Ascending aorta (tissue), 2 donors: ENCODE measurements around the gene RNU5B-1. TPM values are rescaled to one million over a fixed set of nuclear protein-coding genes. Genes with fewer than 3 reads are reported as not detected.

Experiments
- DNase-seq, 2 donors: peaks; one replicate each; pipeline ENCODE4 v3.0.0-alpha.2; 2019; ENCODE audit warnings: low spot score in 2 of 2
- H3K27ac ChIP-seq, 2 donors: fragments of 200-600 bp; sonication (generic); one replicate each; pipeline ENCODE4 v1.5.1; 2016 to 2017; ENCODE audit warnings: mild to moderate bottlenecking in 1 of 2
- H3K27me3 ChIP-seq: fragments of 200-600 bp; sonication (generic); one replicate; pipeline ENCODE4 v1.5.1; 2017
- H3K36me3 ChIP-seq, 2 donors: fragments of 200-600 bp; sonication (generic); one replicate each; pipeline ENCODE4 v1.5.1; 2016
- H3K4me1 ChIP-seq, 2 donors: fragments of 200-600 bp; sonication (generic); one replicate each; pipeline ENCODE4 v1.5.1; 2016 to 2017; ENCODE audit warnings: mild to moderate bottlenecking in 1 of 2
- H3K4me3 ChIP-seq, 2 donors: fragments of 200-600 bp; sonication (generic); one replicate each; pipeline ENCODE4 v1.5.1; 2016 to 2017; ENCODE audit warnings: mild to moderate bottlenecking in 1 of 2
- H3K9me3 ChIP-seq, 2 donors: fragments of 200-600 bp; sonication (generic); one replicate each; pipeline ENCODE4 v1.5.1; 2016
- CTCF ChIP-seq, 3 experiments: fragments of 200-600 bp in 2 of 3; fragments of 450-650 bp in 1 of 3; sonication (generic) in 2 of 3; IDR thresholded peaks; one replicate each; pipeline ENCODE4 v1.5.1; 2016 to 2019; ENCODE audit warnings: antibody characterized with exemption in 3 of 3, mild to moderate bottlenecking in 1 of 3, moderate library complexity in 1 of 3
- intact Hi-C: fragments of 100-400 bp; cut with DNase I; formaldehyde crosslinking; loops from one replicate; pipeline ENCODE4 v1.15.1; 2023
- total RNA-seq: library from RNA; depleted of rRNA; stranded (reverse); fragments of >200 nt; gene quantifications from one replicate; pipeline ENCODE4 v1.1.0, GENCODE V29; 2016

RNU5B-1 gene
- total RNA-seq, 1 donor from 2014 or later = not detected

- Histone ChIP-seq H3K27ac (peak overlapping the region; percentile 81 to 85), H3K4me1 (peaks cover 0 to 9% of the 10 kb centered on the region in 2 donors), H3K27me3 (no peaks in the 10 kb centered on the region), H3K4me3 (peak overlapping the region; percentile 58 to 73), H3K9me3 (no peaks in the 10 kb centered on the region), H3K36me3 (no peaks in the 10 kb centered on the region)
- DNase-seq = peak in 1 of 2 donors; percentile 70
- TF ChIP-seq CTCF (IDR thresholded peaks at IDR 0.05) = no peak
- intact Hi-C loops = loop anchor here (1.0 to 5.0 kb wide), 3 partner anchors 9 to 1418 kb away; partner anchors contain the start of gene CLPX
Observed at GRCh38 chr15:65303687-65304380, 643 bp upstream of the RNU5B-1 start.

DNA sequence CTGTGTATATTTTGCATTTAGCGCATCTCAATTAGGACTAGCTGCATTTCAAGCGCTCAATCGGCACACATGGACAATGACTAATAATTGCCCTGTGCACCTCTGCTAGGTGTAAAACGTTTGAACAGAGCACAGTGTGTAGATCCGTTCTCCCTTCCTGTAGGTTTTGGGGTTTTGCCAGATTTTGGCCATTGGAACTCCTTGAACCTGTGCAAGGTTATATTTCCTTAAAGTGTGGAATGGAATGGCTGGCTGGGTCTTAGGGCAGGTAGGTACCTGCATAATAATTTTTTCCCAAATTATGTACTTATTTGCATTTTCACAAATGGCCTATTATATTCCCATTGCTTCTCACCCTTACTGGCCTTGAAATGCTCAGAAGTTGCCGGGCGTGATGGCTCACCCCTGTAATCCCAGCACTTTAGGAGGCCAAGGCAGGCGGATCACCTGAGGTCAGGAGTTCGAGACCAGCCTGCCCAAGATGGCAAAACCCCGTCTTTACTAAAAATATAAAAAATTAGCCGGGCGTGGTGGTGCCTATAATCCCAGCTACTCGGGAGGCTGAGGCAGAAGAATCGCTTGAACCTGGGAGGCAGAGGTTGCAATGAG is 777 bp downstream of the RNU5B-1 start:
- peak overlapping the region; percentile 58 to 73 for H3K4me3 ChIP-seq
- no peak for DNase-seq
- no peaks in the 10 kb centered on the region for H3K36me3 ChIP-seq
- H3K27ac ChIP-seq = peak overlapping the region; percentile 81 to 85
- H3K27me3 ChIP-seq = no peaks in the 10 kb centered on the region
- no peak for TF ChIP-seq CTCF (IDR thresholded peaks at IDR 0.05)
- no peaks in the 10 kb centered on the region for H3K9me3 ChIP-seq
- intact Hi-C loops = no loop called here
- H3K4me1 ChIP-seq = peaks cover 0 to 9% of the 10 kb centered on the region in 2 donors

- H3K27me3 ChIP-seq = no peaks in the 10 kb centered on the region
- H3K36me3 ChIP-seq = no peaks in the 10 kb centered on the region
- intact Hi-C loops = no loop called here
- no peak overlapping the region for H3K4me3 ChIP-seq
- TF ChIP-seq CTCF (IDR thresholded peaks at IDR 0.05) = no peak
- peaks cover 0 to 9% of the 10 kb centered on the region in 2 donors for H3K4me1 ChIP-seq
- no peaks in the 10 kb centered on the region for H3K9me3 ChIP-seq
- H3K27ac ChIP-seq = no peak overlapping the region
- no peak for DNase-seq
Observed at GRCh38 chr15:65305776-65306175, 1.3 kb downstream of the RNU5B-1 start.

DNA sequence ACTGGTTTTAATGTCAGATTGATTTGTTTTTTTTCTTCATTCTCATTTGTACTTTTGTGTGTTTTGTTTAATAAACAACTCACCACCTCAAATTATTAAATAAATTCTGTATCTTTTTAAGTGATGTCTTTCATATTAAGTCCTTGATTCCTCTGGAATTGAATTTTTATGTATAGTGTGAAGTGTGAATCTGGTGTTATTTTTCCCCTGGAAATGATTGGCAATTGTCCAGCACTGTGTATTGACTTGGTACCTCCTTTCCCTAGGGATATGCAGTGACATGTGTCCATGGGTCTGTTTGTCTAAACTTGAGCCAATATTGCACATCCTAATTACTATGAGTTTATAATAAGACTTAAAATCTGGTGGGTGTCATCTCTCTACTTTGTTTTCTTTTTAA is 2.1 kb downstream of the RNU5B-1 start:
- Histone ChIP-seq H3K27me3 (no peaks in the 10 kb centered on the region), H3K9me3 (no peaks in the 10 kb centered on the region), H3K4me1 (peaks cover 0 to 9% of the 10 kb centered on the region in 2 donors), H3K4me3 (no peak overlapping the region), H3K36me3 (no peaks in the 10 kb centered on the region), H3K27ac (no peak overlapping the region)
- no peak for TF ChIP-seq CTCF (IDR thresholded peaks at IDR 0.05)
- intact Hi-C loops = no loop called here
- no peak for DNase-seq

- Histone ChIP-seq H3K4me1 (peaks cover 0 to 9% of the 10 kb centered on the region in 2 donors), H3K36me3 (no peaks in the 10 kb centered on the region), H3K9me3 (no peaks in the 10 kb centered on the region), H3K27me3 (no peaks in the 10 kb centered on the region), H3K27ac (no peak overlapping the region), H3K4me3 (no peak overlapping the region)
- no peak for TF ChIP-seq CTCF (IDR thresholded peaks at IDR 0.05)
- no peak for DNase-seq
- intact Hi-C loops = no loop called here
Observed at GRCh38 chr15:65307978-65308377, 3.5 kb downstream of the RNU5B-1 start.
